Mesodermal cell (in vitro differentiated cells): ENCODE results near the gene NXPH4.

ENCODE experiments used
- H3K27ac ChIP-seq: 2 replicates; pipeline ENCODE4 v1.7.0; 2013; ENCODE audit warnings: mild to moderate bottlenecking, low read depth, low read length, moderate library complexity; ENCODE audit not compliant: severe bottlenecking
- H3K36me3 ChIP-seq: 2 replicates; pipeline ENCODE4 v1.7.1; 2013; ENCODE audit warnings: mild to moderate bottlenecking, low read length, moderate library complexity; ENCODE audit not compliant: control insufficient read depth, insufficient read depth
- H3K4me1 ChIP-seq: one replicate; pipeline ENCODE4 v1.7.1; 2013; ENCODE audit warnings: mild to moderate bottlenecking, low read length; ENCODE audit not compliant: insufficient read depth, control insufficient read depth, poor library complexity, severe bottlenecking
- H3K4me3 ChIP-seq: 2 replicates; pipeline ENCODE4 v1.7.0; 2013; ENCODE audit warnings: low read length, control low read depth, mild to moderate bottlenecking; ENCODE audit not compliant: insufficient read depth, poor library complexity, severe bottlenecking; ENCODE audit errors: extremely low read depth
- H3K9me3 ChIP-seq: 2 replicates; pipeline ENCODE4 v1.7.1; 2013; ENCODE audit warnings: mild to moderate bottlenecking, low read length, moderate library complexity; ENCODE audit not compliant: control insufficient read depth
- WGBS, 2 experiments: methylation state at CpG; one replicate each; pipeline ENCODE4 v1.1.5; 2013; ENCODE audit warnings: missing lambda C conversion rate in 2 of 2; ENCODE audit not compliant: insufficient coverage in 2 of 2; 5-methylcytosine and 5-hydroxymethylcytosine counted together

NXPH4 gene

GRCh38 chr12:57225680-57226210 lies 9.2 kb downstream of the NXPH4 start:
- peaks cover 31% of the 10 kb centered on the region for H3K4me1 ChIP-seq
- no peak overlapping the region for H3K4me3 ChIP-seq
- peaks cover 3% of the 10 kb centered on the region for H3K36me3 ChIP-seq
- no peaks in the 10 kb centered on the region for H3K9me3 ChIP-seq
- WGBS, 2 experiments: 47 to 56% methylated on average over 17 to 18 of the region's 18 CpGs
- H3K27ac ChIP-seq: no peak overlapping the region

- 0 to 3% methylated on average over 15 to 18 of the region's 35 CpGs for WGBS, 2 experiments
- Histone ChIP-seq H3K9me3 (no peaks in the 10 kb centered on the region), H3K4me1 (peaks cover 31% of the 10 kb centered on the region), H3K27ac (no peak overlapping the region), H3K36me3 (peaks cover 13% of the 10 kb centered on the region), H3K4me3 (peak overlapping the region; percentile 29)
These were observed 10.2 kb downstream of the NXPH4 start for GRCh38 chr12:57226588-57227314.

- H3K9me3 ChIP-seq: no peaks in the 10 kb centered on the region
- no peak overlapping the region for H3K27ac ChIP-seq
- H3K36me3 ChIP-seq: peaks cover 21% of the 10 kb centered on the region
- H3K4me3 ChIP-seq: peak overlapping the region; percentile 29
- WGBS, 2 experiments: 18 to 36% methylated on average over 5 to 6 of the region's 8 CpGs
- H3K4me1 ChIP-seq: peaks cover 34% of the 10 kb centered on the region
These were observed 10.9 kb downstream of the NXPH4 start for GRCh38 chr12:57227315-57228115.

- peak overlapping the region; percentile 79 for H3K4me3 ChIP-seq
- H3K36me3 ChIP-seq: peaks cover 37% of the 10 kb centered on the region
- H3K9me3 ChIP-seq: no peaks in the 10 kb centered on the region
- H3K27ac ChIP-seq: peak overlapping the region; percentile 100
- WGBS, 2 experiments: 0 to 16% methylated on average over 4 to 6 of the region's 9 CpGs
- peaks cover 34% of the 10 kb centered on the region for H3K4me1 ChIP-seq
These were observed 12.5 kb downstream of the NXPH4 start for GRCh38 chr12:57229046-57229633.

GRCh38 chr12:57229634-57230380 lies 13.2 kb downstream of the NXPH4 start, which contains the start of gene SHMT2:
Gene SHMT2, plus strand, starts transcription at chr12:57229711. Its CDS starts 68 bp downstream, at chr12:57229779.
- Histone ChIP-seq H3K4me1 (peaks cover 34% of the 10 kb centered on the region), H3K4me3 (peak within 1 kb of the TSS; percentile 79), H3K27ac (peak within 1 kb of the TSS; percentile 100), H3K36me3 (peaks cover 44% of the 10 kb centered on the region), H3K9me3 (no peaks in the 10 kb centered on the region)
- WGBS, 2 experiments: 0 to 1% methylated on average over 33 to 39 of the region's 42 CpGs

- peak overlapping the region; percentile 100 for H3K27ac ChIP-seq
- H3K4me1 ChIP-seq: peaks cover 34% of the 10 kb centered on the region
- WGBS, 2 experiments: 52 to 76% methylated on average over 5 to 9 of the region's 10 CpGs
- no peaks in the 10 kb centered on the region for H3K9me3 ChIP-seq
- H3K36me3 ChIP-seq: peaks cover 47% of the 10 kb centered on the region
- H3K4me3 ChIP-seq: peak overlapping the region; percentile 79
These were observed 14.0 kb downstream of the NXPH4 start for GRCh38 chr12:57230381-57231155.

- Histone ChIP-seq H3K9me3 (no peaks in the 10 kb centered on the region), H3K4me3 (peak overlapping the region; percentile 79), H3K4me1 (peaks cover 34% of the 10 kb centered on the region), H3K27ac (no peak overlapping the region), H3K36me3 (peaks cover 47% of the 10 kb centered on the region)
- 97 to 98% methylated on average over 9 to 11 of the region's 13 CpGs for WGBS, 2 experiments
These were observed 14.9 kb downstream of the NXPH4 start for GRCh38 chr12:57231276-57232021.

- WGBS, 2 experiments: 99% methylated on average over 9 to 12 of the region's 19 CpGs
- no peak overlapping the region for H3K27ac ChIP-seq
- H3K4me3 ChIP-seq: no peak overlapping the region
- H3K36me3 ChIP-seq: peaks cover 47% of the 10 kb centered on the region
- H3K4me1 ChIP-seq: peaks cover 28% of the 10 kb centered on the region
- no peaks in the 10 kb centered on the region for H3K9me3 ChIP-seq
These were observed 15.7 kb downstream of the NXPH4 start for GRCh38 chr12:57232156-57232756.
